Measurements from ENCODE around the gene PRDX5. TPM values are rescaled to one million over a fixed set of nuclear protein-coding genes. Genes with fewer than 3 reads are reported as not detected.

The PRDX5 gene
- total RNA-seq, 1 donor from 2014 or later: 73.6 TPM

DNA sequence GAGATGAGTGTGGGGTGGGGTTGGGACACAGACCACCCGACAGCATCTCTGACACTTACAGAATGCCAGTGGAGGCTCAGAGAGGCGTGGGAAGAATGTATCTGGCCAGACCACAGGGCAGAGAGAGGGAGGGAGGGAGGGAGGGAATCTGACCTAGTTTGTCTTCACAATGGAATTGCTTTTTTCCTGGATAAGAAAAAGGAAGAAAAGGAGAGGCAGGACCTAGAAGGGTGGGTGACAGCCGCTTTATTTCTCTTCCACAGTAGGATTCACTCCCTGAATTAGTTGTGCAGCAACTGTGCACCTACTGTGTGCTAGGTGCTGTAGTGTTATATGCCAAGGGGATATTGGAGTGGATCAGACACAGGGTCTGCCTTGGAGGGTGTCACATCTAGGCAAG lies 23.1 kb upstream of the PRDX5 start:
- no peak overlapping the region for H3K4me3 Mint-ChIP-seq
- H3K36me3 Mint-ChIP-seq (ENCODE audit: low read depth): no peaks in the 10 kb centered on the region
- ChIA-PET CTCF (interaction anchor here (2.3 kb wide), 1 partner anchor 90 kb away, joined by 7 read pairs; no protein-coding TSS in a partner anchor), POLR2A (interaction anchor here (0.7 kb wide), 1 partner anchor 46 kb away, joined by 7 read pairs; no protein-coding TSS in a partner anchor)
- DNase-seq (no peak), ATAC-seq (ENCODE audit: low read depth) (no peak)
- H3K27me3 Mint-ChIP-seq: peaks cover 57% of the 10 kb centered on the region
- H3K9me3 Mint-ChIP-seq: no peaks in the 10 kb centered on the region
- H3K27ac Mint-ChIP-seq: no peak overlapping the region
- TF ChIP-seq, protein P1, sequence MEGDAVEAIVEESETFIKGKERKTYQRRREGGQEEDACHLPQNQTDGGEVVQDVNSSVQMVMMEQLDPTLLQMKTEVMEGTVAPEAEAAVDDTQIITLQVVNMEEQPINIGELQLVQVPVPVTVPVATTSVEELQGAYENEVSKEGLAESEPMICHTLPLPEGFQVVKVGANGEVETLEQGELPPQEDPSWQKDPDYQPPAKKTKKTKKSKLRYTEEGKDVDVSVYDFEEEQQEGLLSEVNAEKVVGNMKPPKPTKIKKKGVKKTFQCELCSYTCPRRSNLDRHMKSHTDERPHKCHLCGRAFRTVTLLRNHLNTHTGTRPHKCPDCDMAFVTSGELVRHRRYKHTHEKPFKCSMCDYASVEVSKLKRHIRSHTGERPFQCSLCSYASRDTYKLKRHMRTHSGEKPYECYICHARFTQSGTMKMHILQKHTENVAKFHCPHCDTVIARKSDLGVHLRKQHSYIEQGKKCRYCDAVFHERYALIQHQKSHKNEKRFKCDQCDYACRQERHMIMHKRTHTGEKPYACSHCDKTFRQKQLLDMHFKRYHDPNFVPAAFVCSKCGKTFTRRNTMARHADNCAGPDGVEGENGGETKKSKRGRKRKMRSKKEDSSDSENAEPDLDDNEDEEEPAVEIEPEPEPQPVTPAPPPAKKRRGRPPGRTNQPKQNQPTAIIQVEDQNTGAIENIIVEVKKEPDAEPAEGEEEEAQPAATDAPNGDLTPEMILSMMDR (IDR thresholded peaks at IDR 0.05): no peak
- peaks cover 16% of the 10 kb centered on the region for H3K4me1 Mint-ChIP-seq
- intact Hi-C loops (cut with micrococcal nuclease): no loop called here

DNA sequence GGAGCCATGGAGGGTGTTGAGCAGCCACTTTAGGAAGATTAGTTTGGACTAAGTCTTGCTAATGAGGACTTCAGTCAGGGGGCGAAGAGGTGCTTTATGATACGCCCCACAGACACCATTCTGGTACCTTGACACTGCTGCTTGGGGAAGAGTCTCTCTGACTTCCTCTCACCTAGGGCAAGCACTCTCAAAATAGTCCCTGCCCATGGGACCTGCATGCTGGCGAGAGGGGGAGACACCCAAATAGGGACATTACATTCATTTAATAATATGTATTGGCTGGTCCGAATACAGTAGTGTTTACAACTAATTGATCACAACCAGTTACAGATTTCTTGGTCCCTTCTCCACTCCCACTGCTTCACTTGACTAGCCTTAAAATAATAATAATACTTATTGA lies 22.2 kb upstream of the PRDX5 start:
- no peaks in the 10 kb centered on the region for H3K9me3 Mint-ChIP-seq
- no peaks in the 10 kb centered on the region for H3K36me3 Mint-ChIP-seq (ENCODE audit: low read depth)
- POLR2A ChIA-PET: no interaction called here
- peaks cover 57% of the 10 kb centered on the region for H3K27me3 Mint-ChIP-seq
- CTCF ChIA-PET: no interaction called here
- no peak for ATAC-seq (ENCODE audit: low read depth)
- DNase-seq: no peak
- no peak overlapping the region for H3K27ac Mint-ChIP-seq
- TF ChIP-seq, protein P1 (IDR thresholded peaks at IDR 0.05): no peak
- H3K4me3 Mint-ChIP-seq: no peak overlapping the region
- peaks cover 23% of the 10 kb centered on the region for H3K4me1 Mint-ChIP-seq
- intact Hi-C loops (cut with micrococcal nuclease): no loop called here

DNA sequence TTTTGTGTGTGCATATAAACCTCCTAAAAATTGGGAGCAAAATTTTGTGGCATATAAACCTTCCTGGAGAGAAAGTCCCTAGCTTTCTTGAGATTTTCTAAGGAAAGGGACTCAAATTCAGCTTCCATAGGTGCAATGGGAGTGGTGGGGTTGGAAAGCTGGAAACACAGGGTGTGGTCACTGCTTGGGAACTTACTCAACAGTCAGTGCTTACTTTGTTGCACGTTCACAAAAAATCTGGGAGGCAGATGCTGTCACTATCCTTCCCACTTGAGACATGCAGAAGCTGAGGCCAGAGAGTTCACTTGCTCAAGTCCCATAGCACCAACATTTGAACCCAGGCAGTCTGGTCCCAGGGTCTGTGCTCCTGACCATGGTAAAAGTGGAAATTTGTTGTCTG lies 21.7 kb upstream of the PRDX5 start:
- intact Hi-C loops (cut with micrococcal nuclease): no loop called here
- ChIA-PET CTCF (no interaction called here), POLR2A (no interaction called here)
- no peak overlapping the region for H3K27ac Mint-ChIP-seq
- no peak for DNase-seq
- peaks cover 25% of the 10 kb centered on the region for H3K4me1 Mint-ChIP-seq
- no peaks in the 10 kb centered on the region for H3K9me3 Mint-ChIP-seq
- no peaks in the 10 kb centered on the region for H3K36me3 Mint-ChIP-seq (ENCODE audit: low read depth)
- TF ChIP-seq, protein P1 (IDR thresholded peaks at IDR 0.05): no peak
- H3K4me3 Mint-ChIP-seq: no peak overlapping the region
- H3K27me3 Mint-ChIP-seq: peaks cover 58% of the 10 kb centered on the region
- ATAC-seq (ENCODE audit: low read depth): no peak

DNA sequence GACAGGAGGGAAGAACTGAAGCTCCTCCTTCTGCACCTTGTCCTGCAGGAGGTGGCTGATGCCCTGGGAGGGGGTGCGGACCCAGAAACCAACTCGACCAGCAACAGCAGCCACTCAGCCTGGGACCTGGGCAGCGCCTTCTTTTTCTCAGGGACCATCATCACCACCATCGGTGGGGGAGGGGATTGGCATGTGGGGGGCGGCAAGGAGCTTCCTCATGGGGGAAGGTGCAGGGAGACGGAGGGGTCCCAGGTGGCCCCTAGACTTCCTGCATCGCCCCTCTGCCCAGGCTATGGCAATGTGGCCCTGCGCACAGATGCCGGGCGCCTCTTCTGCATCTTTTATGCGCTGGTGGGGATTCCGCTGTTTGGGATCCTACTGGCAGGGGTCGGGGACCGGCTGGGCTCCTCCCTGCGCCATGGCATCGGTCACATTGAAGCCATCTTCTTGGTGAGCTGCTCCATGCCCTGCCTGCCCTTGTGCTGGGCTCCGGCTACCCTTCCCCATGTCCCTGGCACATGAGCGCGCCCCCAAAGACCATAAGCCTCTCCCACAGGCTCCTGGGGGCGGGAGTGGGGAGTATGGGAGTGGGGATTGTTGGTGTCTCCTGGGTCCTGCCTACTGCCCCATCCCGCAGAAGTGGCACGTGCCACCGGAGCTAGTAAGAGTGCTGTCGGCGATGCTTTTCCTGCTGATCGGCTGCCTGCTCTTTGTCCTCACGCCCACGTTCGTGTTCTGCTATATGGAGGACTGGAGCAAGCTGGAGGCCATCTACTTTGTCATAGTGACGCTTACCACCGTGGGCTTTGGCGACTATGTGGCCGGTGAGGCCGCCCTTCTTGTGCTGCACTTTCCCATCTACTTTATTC lies 20.9 kb upstream of the PRDX5 start:
- no peak overlapping the region for H3K27ac Mint-ChIP-seq
- H3K27me3 Mint-ChIP-seq: peaks cover 58% of the 10 kb centered on the region
- ChIA-PET POLR2A (no interaction called here), CTCF (no interaction called here)
- H3K36me3 Mint-ChIP-seq (ENCODE audit: low read depth): no peaks in the 10 kb centered on the region
- peaks cover 25% of the 10 kb centered on the region for H3K4me1 Mint-ChIP-seq
- no peak overlapping the region for H3K4me3 Mint-ChIP-seq
- TF ChIP-seq, protein P1 (IDR thresholded peaks at IDR 0.05): no peak
- ATAC-seq (ENCODE audit: low read depth): no peak
- DNase-seq: no peak
- intact Hi-C loops (cut with micrococcal nuclease): no loop called here
- H3K9me3 Mint-ChIP-seq: no peaks in the 10 kb centered on the region

DNA sequence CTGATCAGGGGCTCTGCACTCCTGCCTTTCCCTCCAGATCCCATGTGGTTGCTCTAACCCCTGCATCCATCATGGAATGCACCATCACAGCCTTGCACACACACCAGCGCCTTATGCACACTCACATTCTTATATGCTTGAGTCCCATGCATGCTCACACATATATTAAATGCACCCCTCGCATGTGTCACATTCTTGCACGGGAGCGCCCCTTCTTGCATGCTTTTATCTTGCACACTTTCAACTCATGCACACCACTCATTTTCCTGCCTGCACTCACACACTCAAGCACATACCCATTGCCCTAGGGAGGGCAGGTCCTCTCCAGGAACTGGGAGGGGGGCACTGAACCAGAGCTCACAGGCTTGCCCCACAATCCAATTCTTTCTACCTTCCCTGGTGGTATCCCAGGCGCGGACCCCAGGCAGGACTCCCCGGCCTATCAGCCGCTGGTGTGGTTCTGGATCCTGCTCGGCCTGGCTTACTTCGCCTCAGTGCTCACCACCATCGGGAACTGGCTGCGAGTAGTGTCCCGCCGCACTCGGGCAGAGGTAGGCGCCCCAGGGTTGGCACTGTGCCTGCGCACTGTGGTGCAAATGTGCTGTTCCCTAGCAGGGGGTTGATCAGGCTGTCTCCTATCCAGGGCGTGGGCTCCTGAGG lies 20.1 kb upstream of the PRDX5 start:
- Mint-ChIP-seq H3K4me3 (no peak overlapping the region), H3K4me1 (peaks cover 22% of the 10 kb centered on the region), H3K27me3 (peaks cover 56% of the 10 kb centered on the region), H3K27ac (no peak overlapping the region), H3K9me3 (no peaks in the 10 kb centered on the region), H3K36me3 (ENCODE audit: low read depth) (no peaks in the 10 kb centered on the region)
- DNase-seq (no peak), ATAC-seq (ENCODE audit: low read depth) (no peak)
- ChIA-PET CTCF (no interaction called here), POLR2A (no interaction called here)
- intact Hi-C loops (cut with micrococcal nuclease): no loop called here
- TF ChIP-seq, protein P1 (IDR thresholded peaks at IDR 0.05): no peak
